ENCODE measurements around the gene MDH1.
"Not testable (repeated sequence)": the region's sequence is repeated elsewhere in the genome, so short reads cannot be mapped to it uniquely, and the experiment has no call there.

The MDH1 gene

DNA sequence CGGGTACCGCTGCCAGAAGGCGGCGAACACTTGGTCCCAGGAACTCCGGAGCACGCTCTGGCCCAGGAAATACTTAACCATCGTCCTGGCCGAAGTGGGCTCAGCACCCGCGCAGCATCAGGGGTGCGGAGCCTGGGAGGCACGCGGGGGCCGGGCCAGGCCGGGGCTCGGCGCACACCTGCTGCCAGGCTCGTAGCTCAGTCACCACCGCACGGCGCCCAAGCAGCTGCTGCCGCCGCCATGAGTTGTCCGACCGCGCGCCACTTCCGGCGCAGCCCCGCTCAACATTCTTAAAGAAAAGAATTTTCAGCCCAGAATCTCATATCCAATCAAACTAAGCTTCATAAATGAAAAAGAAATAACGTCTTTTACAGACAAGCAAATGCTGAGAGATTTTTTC is 34.0 kb downstream of the MDH1 start:
- Histone ChIP-seq H3K4me3 (ENCODE audit: low read depth, low read length) (no peak overlapping the region), H3K27me3 (no peaks in the 10 kb centered on the region), H3K4me1 (no peaks in the 10 kb centered on the region), H3K36me3 (no peaks in the 10 kb centered on the region), H3K9me3 (no peaks in the 10 kb centered on the region)
- TF ChIP-seq, protein P1, sequence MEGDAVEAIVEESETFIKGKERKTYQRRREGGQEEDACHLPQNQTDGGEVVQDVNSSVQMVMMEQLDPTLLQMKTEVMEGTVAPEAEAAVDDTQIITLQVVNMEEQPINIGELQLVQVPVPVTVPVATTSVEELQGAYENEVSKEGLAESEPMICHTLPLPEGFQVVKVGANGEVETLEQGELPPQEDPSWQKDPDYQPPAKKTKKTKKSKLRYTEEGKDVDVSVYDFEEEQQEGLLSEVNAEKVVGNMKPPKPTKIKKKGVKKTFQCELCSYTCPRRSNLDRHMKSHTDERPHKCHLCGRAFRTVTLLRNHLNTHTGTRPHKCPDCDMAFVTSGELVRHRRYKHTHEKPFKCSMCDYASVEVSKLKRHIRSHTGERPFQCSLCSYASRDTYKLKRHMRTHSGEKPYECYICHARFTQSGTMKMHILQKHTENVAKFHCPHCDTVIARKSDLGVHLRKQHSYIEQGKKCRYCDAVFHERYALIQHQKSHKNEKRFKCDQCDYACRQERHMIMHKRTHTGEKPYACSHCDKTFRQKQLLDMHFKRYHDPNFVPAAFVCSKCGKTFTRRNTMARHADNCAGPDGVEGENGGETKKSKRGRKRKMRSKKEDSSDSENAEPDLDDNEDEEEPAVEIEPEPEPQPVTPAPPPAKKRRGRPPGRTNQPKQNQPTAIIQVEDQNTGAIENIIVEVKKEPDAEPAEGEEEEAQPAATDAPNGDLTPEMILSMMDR (IDR thresholded peaks at IDR 0.05; ENCODE audit: low read depth, low read length): no peak
- no peak for DNase-seq

DNA sequence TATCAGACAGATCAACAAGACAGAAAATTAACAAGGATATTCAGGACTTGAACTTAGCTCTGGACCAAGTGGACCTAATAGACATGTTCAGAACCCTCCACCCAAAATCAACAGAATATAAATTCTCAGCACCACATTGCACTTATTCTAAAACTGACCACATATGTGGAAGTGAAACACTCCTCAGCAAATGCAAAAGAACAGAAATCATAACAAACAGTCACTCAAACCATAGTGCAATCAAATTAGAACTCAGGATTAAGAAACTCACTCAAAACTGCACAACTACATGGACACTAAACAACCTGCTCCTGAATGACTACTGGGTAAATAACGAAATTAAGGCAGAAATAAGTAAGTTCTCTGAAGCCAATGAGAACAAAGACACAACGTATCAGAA is 35.0 kb downstream of the MDH1 start:
- H3K27me3 ChIP-seq; H3K4me3 ChIP-seq (ENCODE audit: low read depth, low read length); H3K9me3 ChIP-seq; H3K4me1 ChIP-seq; H3K36me3 ChIP-seq; DNase-seq: not testable (repeated sequence)

DNA sequence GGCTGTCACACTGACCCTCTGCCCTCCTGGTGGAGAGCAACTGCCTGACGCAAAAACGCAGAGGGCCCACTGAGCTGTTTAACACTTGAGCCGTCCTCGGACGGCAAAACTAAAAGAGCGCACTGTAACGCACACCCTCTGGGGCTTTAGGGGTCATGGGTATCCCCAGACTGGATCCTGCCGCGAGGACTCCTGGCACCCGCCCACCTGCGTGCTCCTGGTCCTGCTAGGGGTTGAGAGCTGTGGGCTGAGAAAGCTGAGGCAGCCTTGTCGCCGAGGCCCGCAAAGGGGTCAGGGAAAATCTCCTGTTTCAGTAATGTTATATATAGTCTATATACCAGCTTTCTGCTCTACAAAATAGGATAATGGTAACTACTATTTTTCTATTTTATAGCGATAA is 39.1 kb downstream of the MDH1 start:
- H3K9me3 ChIP-seq: no peaks in the 10 kb centered on the region
- no peaks in the 10 kb centered on the region for H3K4me1 ChIP-seq
- TF ChIP-seq, protein P1 (IDR thresholded peaks at IDR 0.05; ENCODE audit: low read depth, low read length): no peak
- H3K36me3 ChIP-seq: no peaks in the 10 kb centered on the region
- no peaks in the 10 kb centered on the region for H3K27me3 ChIP-seq
- H3K4me3 ChIP-seq (ENCODE audit: low read depth, low read length): no peak overlapping the region
- no peak for DNase-seq

DNA sequence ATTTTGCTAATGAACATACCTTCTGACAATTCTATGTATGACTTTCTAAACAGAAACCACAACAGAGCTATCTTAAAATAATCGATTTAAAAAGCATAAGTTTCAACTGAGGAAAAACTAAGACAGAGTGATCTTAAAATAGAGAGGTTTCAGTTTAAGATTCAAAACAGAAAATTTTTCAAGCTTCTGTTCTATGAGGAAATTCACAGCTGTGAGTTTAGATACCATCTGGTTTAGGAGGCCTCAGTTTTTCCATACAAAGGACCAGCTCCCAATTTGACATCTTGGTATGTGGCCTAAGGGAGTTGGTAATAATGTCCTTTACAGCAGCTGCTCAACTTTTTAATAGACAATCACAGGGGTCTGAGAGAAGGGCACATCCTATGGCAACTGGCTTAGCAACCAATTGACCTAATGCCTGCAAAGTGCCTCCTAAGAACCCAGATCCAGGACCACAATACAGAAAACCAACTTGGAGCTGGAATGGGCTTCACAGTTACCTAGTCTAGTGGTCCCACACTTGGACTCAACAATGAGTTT is 39.7 kb downstream of the MDH1 start:
- TF ChIP-seq, protein P1 (IDR thresholded peaks at IDR 0.05; ENCODE audit: low read depth, low read length): no peak
- no peaks in the 10 kb centered on the region for H3K4me1 ChIP-seq
- no peaks in the 10 kb centered on the region for H3K9me3 ChIP-seq
- DNase-seq: no peak
- no peak overlapping the region for H3K4me3 ChIP-seq (ENCODE audit: low read depth, low read length)
- no peaks in the 10 kb centered on the region for H3K36me3 ChIP-seq
- no peaks in the 10 kb centered on the region for H3K27me3 ChIP-seq

DNA sequence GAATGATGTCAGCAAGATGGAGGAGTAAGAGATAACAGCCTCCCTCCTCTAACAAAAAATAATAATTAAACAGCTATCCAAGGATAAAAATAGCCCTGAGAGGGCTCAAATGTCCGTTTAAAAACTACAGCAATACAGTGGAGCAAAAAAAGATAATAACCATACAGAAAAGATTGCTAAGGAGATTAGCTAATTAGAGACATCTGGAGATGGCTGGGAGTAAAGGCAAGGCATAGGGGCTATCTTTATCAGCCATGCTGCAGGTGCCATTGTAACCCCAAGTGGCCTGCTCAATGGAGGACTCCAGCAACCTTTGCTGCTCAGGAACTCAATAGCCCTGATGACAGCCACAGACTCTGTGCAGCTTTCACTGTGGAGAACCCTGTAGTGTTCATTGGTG is 42.7 kb downstream of the MDH1 start:
- DNase-seq: peak; percentile 12
- TF ChIP-seq, protein P1 (IDR thresholded peaks at IDR 0.05; ENCODE audit: low read depth, low read length): no peak
- no peaks in the 10 kb centered on the region for H3K27me3 ChIP-seq
- H3K36me3 ChIP-seq: no peaks in the 10 kb centered on the region
- no peaks in the 10 kb centered on the region for H3K9me3 ChIP-seq
- no peak overlapping the region for H3K4me3 ChIP-seq (ENCODE audit: low read depth, low read length)
- H3K4me1 ChIP-seq: no peaks in the 10 kb centered on the region

DNA sequence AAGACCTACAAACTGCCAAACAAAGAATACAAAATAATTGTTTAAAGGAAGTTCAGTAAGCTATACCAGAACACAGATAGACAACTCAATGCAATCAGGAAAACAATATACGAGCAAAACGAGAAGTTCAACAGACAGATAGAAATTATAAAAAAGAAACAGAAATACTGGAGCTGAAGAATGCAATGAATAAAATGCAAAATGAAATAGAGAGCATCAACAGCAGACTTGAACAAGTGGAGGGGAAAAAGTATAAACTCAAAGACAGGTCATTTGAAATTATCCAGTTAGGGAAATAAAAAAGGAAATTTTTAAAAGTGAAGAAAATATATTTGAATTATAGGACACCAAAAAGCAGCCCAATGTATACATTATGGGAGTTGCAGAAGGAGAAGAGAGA is 43.6 kb downstream of the MDH1 start:
- DNase-seq: no peak
- no peaks in the 10 kb centered on the region for H3K4me1 ChIP-seq
- no peaks in the 10 kb centered on the region for H3K27me3 ChIP-seq
- TF ChIP-seq, protein P1 (IDR thresholded peaks at IDR 0.05; ENCODE audit: low read depth, low read length): no peak
- H3K36me3 ChIP-seq: no peaks in the 10 kb centered on the region
- H3K9me3 ChIP-seq: no peaks in the 10 kb centered on the region
- H3K4me3 ChIP-seq (ENCODE audit: low read depth, low read length): no peak overlapping the region

DNA sequence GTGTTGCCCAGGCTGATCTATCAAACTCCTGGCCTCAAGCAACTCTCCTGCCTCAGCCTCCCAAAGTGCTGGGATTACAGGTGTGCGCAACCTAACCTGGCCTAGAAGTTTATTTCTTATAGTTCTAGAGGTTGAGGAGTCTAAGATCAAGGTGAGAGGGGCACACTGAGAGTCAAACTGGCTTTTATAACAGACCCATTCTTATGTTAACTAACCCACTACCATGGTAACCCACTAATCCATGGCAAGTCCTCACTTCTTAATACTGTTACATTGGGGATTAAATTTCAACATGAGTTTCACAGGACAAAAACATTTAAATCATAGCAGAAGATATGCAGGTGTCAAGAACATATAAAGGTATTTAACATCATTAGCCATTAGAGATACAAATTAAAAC is 50.6 kb downstream of the MDH1 start:
- no peak for DNase-seq
- TF ChIP-seq, protein P1 (IDR thresholded peaks at IDR 0.05; ENCODE audit: low read depth, low read length): no peak

More for the DNA sequence above, 50.6 kb downstream of the MDH1 start:
- no peaks in the 10 kb centered on the region for H3K27me3 ChIP-seq
- H3K36me3 ChIP-seq: no peaks in the 10 kb centered on the region
- H3K9me3 ChIP-seq: no peaks in the 10 kb centered on the region
- H3K4me1 ChIP-seq: no peaks in the 10 kb centered on the region
- no peak overlapping the region for H3K4me3 ChIP-seq (ENCODE audit: low read depth, low read length)
